Loucy (cell line): ENCODE data around the gene PDE4D.

Source experiments
- H2AFZ ChIP-seq: fragments of 200-600 bp; sonication (generic); 2 replicates; pipeline ENCODE4 v1.6.0; 2016; ENCODE audit warnings: antibody characterized with exemption, mild to moderate bottlenecking, low read length, moderate library complexity
- H3F3A ChIP-seq: fragments of 200-600 bp; 2 replicates; pipeline ENCODE4 v1.6.0; 2016; ENCODE audit warnings: antibody characterized with exemption, low read depth, mild to moderate bottlenecking
- H3K27me3 ChIP-seq: fragments of 200-600 bp; sonication (generic); 2 replicates; pipeline ENCODE4 v1.6.1; 2014; ENCODE audit warnings: low read length, mild to moderate bottlenecking; ENCODE audit not compliant: insufficient read depth, poor library complexity, severe bottlenecking
- H3K36me3 ChIP-seq: fragments of 200-600 bp; sonication (generic); 2 replicates; pipeline ENCODE4 v1.6.1; 2016; ENCODE audit warnings: low read length; ENCODE audit not compliant: insufficient read depth
- H3K4me1 ChIP-seq: fragments of 200-600 bp; sonication (generic); 2 replicates; pipeline ENCODE4 v1.5.1; 2014; ENCODE audit warnings: low read length, mild to moderate bottlenecking; ENCODE audit not compliant: insufficient read depth, poor library complexity, severe bottlenecking
- H3K4me2 ChIP-seq: fragments of 200-600 bp; sonication (generic); 2 replicates; pipeline ENCODE4 v1.6.0; 2014; ENCODE audit warnings: antibody characterized with exemption, low read length, low read depth, mild to moderate bottlenecking; ENCODE audit not compliant: poor library complexity, severe bottlenecking
- H3K4me3 ChIP-seq: fragments of 200-600 bp; sonication (generic); 2 replicates; pipeline ENCODE4 v1.5.1; 2014; ENCODE audit warnings: low read length, mild to moderate bottlenecking, mixed read lengths; ENCODE audit not compliant: poor library complexity, severe bottlenecking
- H3K79me2 ChIP-seq: fragments of 200-600 bp; sonication (generic); 2 replicates; pipeline ENCODE4 v1.6.1; 2014; ENCODE audit warnings: low read length; ENCODE audit not compliant: insufficient read depth
- H3K9ac ChIP-seq: fragments of 200-600 bp; sonication (generic); 2 replicates; pipeline ENCODE4 v1.6.0; 2014; ENCODE audit warnings: mild to moderate bottlenecking, low read depth, low read length, moderate library complexity; ENCODE audit not compliant: poor library complexity, severe bottlenecking
- H3K9me2 ChIP-seq: fragments of 200-600 bp; sonication (generic); replicated peaks from 2 replicates; pipeline ENCODE4 v1.6.1; 2016; ENCODE audit warnings: low read depth, low read length, mixed read lengths
- H3K9me3 ChIP-seq: fragments of 200-600 bp; sonication (generic); 2 replicates; pipeline ENCODE4 v1.6.1; 2014; ENCODE audit warnings: mild to moderate bottlenecking, antibody characterized with exemption, low read length, low read depth; ENCODE audit not compliant: insufficient read depth
- H4K20me1 ChIP-seq: fragments of 200-600 bp; sonication (generic); 2 replicates; pipeline ENCODE4 v1.6.0; 2014; ENCODE audit warnings: antibody characterized with exemption, low read length, mild to moderate bottlenecking; ENCODE audit not compliant: insufficient read depth, poor library complexity, severe bottlenecking
- EZH2phosphoT487 ChIP-seq: fragments of 200-600 bp; IDR thresholded peaks from 2 replicates; pipeline ENCODE4 v1.6.1; 2018; ENCODE audit warnings: antibody characterized with exemption, mild to moderate bottlenecking, moderate library complexity, borderline replicate concordance
- TF ChIP-seq, protein P1 (sequence below): fragments of 200-600 bp; sonication (generic); conservative IDR thresholded peaks from 2 replicates; pipeline ENCODE4 v1.5.1; 2014; ENCODE audit warnings: mild to moderate bottlenecking, antibody characterized with exemption, low read length

The PDE4D gene

DNA sequence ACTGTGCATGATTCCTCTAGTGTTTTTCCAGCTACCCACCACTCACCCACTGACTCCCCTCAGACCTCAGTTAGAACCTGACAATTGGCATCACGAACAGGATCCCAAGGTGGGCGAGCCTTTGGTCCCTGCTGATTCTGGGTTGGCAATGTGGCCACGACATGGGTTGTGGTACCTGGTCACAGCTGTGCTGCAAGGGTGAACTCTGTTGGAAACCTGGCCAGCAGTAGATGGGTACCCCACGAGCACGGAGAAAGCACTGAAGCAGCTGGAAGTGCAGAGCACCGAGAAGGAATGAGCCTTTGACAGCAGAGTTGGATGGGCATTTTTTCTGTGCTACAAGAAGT, 180.1 kb downstream of the PDE4D start:
- H3K9ac ChIP-seq, result no peak overlapping the region
- TF ChIP-seq, protein P1, sequence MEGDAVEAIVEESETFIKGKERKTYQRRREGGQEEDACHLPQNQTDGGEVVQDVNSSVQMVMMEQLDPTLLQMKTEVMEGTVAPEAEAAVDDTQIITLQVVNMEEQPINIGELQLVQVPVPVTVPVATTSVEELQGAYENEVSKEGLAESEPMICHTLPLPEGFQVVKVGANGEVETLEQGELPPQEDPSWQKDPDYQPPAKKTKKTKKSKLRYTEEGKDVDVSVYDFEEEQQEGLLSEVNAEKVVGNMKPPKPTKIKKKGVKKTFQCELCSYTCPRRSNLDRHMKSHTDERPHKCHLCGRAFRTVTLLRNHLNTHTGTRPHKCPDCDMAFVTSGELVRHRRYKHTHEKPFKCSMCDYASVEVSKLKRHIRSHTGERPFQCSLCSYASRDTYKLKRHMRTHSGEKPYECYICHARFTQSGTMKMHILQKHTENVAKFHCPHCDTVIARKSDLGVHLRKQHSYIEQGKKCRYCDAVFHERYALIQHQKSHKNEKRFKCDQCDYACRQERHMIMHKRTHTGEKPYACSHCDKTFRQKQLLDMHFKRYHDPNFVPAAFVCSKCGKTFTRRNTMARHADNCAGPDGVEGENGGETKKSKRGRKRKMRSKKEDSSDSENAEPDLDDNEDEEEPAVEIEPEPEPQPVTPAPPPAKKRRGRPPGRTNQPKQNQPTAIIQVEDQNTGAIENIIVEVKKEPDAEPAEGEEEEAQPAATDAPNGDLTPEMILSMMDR, result no peak
- TF ChIP-seq EZH2phosphoT487, result no peak
- peaks cover 13% of the 10 kb centered on the region for H3K9me3 ChIP-seq
- no peak overlapping the region for H3K4me3 ChIP-seq
- H3K36me3 ChIP-seq, result no peaks in the 10 kb centered on the region
- no peaks in the 10 kb centered on the region for H3K27me3 ChIP-seq
- H3K4me1 ChIP-seq, result no peaks in the 10 kb centered on the region
- no peaks in the 10 kb centered on the region for H4K20me1 ChIP-seq
- H3F3A ChIP-seq, result no peaks in the 10 kb centered on the region
- no peak overlapping the region for H3K4me2 ChIP-seq
- H2AFZ ChIP-seq, result no peak overlapping the region
- H3K79me2 ChIP-seq, result no peaks in the 10 kb centered on the region
- H3K9me2 ChIP-seq, result no peaks in the 10 kb centered on the region

GRCh38 chr5:59712836-59713497, 180.6 kb downstream of the PDE4D start:
- H3K36me3 ChIP-seq, result no peaks in the 10 kb centered on the region
- no peaks in the 10 kb centered on the region for H3K27me3 ChIP-seq
- H3K9ac ChIP-seq, result no peak overlapping the region
- TF ChIP-seq, protein P1, result no peak
- TF ChIP-seq EZH2phosphoT487, result no peak
- H4K20me1 ChIP-seq, result no peaks in the 10 kb centered on the region
- no peaks in the 10 kb centered on the region for H3F3A ChIP-seq
- no peak overlapping the region for H3K4me3 ChIP-seq
- H3K4me2 ChIP-seq, result no peak overlapping the region
- no peaks in the 10 kb centered on the region for H3K9me2 ChIP-seq
- H3K9me3 ChIP-seq, result peaks cover 13% of the 10 kb centered on the region
- H3K79me2 ChIP-seq, result no peaks in the 10 kb centered on the region
- no peaks in the 10 kb centered on the region for H3K4me1 ChIP-seq
- no peak overlapping the region for H2AFZ ChIP-seq

DNA sequence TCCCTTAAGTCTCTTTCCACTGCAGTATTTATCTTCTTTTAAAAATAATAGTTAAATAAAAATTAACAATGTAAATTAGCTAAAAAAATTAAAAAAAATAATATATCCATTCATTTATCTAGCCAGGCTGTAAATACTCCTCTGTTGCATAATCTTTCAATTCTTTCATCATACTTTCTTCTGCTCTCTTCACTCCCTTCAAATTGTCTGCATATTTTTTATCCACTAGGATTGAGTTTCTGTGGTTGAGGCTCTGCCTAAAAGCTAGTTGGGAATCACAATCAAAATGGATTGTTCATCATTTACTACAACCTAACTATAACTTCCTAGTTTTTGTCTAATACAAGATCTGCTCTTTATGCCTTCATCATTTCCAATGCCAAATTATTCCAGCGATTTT, 182.2 kb downstream of the PDE4D start:
- Histone ChIP-seq H3K4me2 (no peak overlapping the region), H3K9me2 (no peaks in the 10 kb centered on the region), H3K9ac (no peak overlapping the region), H3K9me3 (peaks cover 13% of the 10 kb centered on the region), H3K36me3 (no peaks in the 10 kb centered on the region), H4K20me1 (no peaks in the 10 kb centered on the region), H3K79me2 (no peaks in the 10 kb centered on the region), H3K4me3 (no peak overlapping the region), H3F3A (no peaks in the 10 kb centered on the region), H3K27me3 (no peaks in the 10 kb centered on the region), H3K4me1 (no peaks in the 10 kb centered on the region), H2AFZ (no peak overlapping the region)
- TF ChIP-seq EZH2phosphoT487, result no peak
- TF ChIP-seq, protein P1, result no peak
